GM21381 (cell line): ENCODE measurements around the gene UPK1A.
"Not testable (repeated sequence)": the region's sequence is repeated elsewhere in the genome, so short reads cannot be mapped to it uniquely, and the experiment has no call there.

Experiments
- ATAC-seq: cut with Tn5 transposase; IDR thresholded peaks from one replicate; pipeline ENCODE4 v1.9.1; 2021; ENCODE audit warnings: mild to moderate bottlenecking, moderate library complexity; ENCODE audit not compliant: unreplicated experiment

The UPK1A gene

DNA sequence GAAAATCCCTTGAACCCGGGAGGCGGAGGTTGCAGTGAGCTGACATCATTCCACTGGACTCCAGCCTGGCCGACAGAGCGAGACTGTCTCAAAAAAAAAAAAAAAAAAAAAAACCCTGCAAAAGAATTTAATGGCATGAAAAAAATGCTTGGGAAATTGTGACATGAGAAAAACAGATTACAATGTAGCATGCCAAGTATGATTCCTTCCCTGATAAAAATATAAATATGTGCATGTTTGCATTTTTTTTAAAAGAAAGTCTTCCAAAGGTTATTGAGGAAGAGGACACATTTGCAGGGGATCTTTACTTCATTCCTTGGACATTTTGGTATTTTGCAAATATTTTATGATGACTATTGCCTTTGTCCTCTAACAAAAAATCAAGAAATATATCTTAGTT lies 23.5 kb downstream of the UPK1A start:
- no peak for ATAC-seq

DNA sequence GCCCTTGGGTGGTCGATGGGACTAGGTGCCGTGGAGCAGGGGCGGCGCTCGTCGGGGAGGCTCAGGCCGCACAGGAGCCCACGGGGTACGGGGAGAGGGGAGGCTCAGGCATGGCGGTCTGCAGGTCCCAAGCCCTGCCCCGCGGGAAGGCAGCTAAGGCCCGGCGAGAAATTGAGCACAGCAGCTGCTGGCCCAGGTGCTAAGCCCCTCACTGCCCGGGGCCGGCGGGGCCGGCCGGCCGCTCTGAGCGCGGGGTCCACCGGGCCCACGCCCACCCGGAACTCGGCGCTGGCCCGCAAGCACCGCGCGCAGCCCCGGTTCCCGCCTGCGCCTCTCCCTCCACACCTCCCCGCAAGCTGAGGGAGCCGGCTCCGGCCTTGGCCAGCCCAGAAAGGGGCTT lies 24.8 kb downstream of the UPK1A start:
- not testable (repeated sequence) for ATAC-seq

DNA sequence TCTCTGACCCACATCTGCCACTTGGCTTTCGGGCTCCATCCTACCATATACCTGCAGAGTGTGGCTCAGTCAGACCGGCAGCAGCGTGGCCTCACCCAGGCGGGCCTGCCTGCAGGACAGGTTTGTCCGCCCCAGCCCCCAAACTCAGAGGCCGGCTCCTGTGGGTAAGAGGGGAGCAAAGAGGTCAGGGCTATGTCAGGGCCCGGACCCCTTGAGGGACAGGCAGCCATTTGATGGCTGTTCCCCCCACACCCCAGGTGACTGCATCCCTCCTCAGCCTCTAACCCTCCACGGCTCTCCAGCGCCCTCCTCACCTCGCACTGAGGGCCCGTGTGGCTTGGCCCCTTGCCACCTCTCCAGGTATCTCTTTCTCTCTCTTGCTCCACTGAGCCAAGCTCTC lies 25.7 kb downstream of the UPK1A start:
- ATAC-seq: no peak

DNA sequence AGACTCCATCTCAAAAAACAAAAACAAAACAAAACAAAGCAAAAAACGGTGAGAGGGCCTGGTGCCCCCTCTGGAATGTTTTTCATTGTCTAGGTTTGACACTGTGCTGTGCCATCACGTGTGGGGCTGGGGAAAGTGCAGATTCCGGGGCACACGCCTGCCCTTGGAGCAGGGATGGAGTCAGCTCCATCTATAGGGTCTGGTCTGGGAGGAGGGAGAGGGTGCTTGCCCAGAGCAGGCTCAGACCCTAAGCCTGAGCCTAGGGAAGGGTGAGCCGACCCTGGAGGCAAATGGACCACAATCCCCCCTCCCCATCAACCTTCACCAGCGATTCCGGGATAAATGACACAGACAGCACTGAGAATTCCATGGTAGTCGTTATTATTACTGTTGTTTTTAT lies 27.1 kb downstream of the UPK1A start:
- ATAC-seq: peak; percentile 11

DNA sequence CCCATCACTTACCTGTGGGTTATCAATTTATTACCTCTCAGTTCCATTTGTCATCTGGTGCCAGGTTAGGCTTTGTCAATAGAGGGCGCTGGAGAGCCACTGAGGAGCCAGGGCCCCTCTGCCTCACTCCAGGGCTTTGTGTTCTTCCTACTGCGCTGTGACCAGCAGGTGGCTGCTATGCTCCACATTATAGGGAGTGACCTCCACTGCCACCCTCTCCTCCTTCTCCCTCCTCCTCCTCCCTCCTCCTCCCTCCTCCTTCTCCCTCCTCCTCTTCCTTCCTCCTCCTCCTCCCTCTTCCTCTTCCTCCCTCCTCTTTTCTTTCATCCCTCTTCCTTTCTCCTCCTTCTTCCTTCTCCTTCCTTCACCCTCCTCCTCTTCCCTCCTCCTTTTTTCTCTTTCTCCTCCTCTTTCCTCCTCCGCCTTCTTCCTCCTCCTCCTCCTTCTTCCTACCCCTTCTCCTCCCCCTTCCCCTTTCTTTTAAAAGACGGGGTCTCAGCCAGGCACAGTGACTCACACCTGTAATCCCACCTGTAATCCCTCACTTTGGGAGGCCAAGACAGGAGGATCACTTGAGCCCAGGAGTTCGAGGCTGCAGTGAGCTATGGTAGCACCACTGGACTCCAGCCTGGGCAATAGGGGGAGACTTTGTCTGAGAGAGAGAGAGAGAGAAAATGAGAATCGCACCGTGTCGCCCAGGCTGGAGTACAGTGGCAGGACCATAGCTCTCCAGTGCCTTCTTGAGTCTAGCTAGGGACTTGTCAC lies 27.7 kb downstream of the UPK1A start:
- peak; percentile 71 for ATAC-seq

DNA sequence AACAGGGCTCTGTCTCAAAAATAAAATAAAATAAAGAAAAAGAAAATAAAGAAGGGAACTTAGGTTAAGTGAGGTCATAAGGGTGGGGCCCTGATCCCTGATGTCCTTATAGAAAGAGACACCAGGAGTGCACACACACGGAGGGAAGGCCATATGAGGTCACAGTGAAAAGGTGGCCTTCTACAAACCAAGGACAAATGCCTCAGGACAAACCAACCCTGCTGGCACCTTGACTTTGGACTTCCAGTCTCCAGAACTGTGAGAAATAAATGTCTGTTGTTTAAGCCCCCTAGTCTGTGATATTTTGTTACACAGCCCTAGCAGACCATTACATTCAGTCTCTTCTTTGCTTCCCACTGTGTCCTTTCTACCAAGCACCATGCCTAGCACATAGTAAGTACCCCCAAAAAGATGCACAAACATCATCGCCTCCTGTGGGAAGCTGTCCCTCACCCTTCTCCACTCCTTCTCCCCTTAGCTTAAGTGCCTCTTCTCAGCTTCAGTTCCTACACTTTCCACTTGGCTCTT lies 29.6 kb downstream of the UPK1A start:
- no peak for ATAC-seq

DNA sequence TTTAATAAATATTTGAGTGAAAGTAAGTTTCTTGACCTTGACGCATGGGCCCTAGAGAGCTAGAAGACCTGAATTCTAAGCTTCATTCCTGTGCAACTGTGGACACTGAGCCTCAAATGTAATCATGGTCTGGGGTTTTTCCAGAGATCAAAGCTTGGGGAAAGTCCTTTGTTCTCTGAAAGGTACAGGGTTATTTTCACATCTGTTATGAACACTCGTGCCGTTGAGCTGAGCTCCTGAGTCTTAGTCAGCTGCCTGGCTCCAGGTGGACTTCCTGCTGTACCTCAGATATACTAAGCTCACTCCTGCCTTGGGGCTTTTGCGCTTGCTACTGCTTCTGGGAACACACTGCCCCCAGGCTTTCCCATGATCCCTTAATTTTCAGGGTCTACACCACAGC lies 30.5 kb downstream of the UPK1A start:
- no peak for ATAC-seq

DNA sequence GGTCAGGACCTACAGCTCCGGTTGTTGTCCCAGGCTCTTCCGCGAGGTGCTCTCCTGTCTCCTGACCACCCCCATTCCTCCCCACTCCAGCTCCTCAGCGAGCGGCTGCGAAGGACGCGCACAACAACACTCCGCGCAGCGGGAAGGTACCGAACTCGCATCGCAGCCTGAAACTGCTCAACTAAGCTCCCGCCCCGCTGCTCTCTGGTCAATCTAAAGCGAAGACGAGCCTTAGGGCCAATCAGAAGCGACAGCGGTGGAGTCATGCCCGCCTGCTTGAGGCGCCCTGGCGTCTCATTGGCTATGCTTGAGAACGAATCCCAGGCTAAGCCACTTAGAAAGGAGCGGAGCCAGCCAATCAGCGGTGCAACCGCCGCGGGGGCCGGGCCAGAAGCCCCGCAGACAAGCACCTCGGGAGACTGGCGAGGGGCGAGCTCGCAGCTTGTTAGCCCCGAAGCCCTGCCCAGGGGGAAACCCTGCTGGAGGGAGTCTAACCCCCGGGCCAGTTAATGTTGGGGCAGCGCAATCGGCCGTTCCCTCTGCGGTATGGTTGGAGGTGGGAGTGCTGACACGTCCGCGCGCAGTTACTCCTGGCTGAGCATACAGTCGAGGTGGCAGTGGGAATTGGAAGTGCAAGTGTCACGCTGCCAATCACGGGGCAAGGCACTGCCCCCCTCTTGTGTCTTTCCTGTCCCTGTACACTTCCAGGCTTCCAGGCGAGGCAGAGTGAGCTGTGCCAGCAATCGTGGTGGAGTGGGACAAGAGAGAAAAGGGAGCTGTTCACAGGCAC lies 36.1 kb downstream of the UPK1A start:
- peak; percentile 96 for ATAC-seq

DNA sequence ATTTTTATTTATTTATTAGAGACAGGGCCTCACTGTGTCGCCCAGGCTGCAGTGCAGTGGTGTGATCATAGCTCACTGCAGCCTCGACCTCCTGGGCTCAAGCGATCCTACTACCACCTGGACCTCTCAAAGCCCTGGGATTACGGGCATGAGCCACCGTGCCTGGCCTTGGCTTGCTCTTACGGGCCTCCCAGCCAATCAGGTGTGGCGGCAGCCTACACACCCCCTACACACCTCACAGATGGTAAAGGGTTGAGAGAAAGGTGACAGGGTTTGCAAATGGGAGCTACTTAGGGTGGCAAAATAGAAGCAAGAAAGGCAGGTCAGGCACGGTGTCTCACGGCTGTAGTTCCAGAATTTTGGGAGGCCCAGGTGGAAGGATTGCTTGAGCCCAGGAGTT lies 37.0 kb downstream of the UPK1A start:
- no peak for ATAC-seq

DNA sequence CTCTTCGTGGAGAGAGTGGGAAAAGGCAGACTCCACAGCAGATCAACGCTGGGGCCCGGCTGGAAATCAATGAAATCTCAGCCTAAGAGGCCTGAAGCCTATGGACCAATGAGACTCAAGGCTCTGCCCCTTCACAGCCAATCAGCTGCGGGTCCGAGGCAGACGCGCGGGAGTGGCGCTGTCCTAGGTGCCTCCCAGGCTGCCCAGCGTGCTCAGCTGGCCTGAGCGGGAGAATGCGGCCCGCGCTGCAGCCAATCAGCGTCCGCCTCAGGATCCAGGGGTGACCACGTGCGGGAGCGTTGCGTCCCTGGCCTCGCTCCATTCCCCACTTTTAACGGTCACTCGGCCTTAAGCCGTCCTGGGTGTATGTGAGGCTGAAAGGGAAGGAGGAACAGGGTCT lies 37.9 kb downstream of the UPK1A start, which contains the start of gene ZBTB32:
TSS of gene ZBTB32 (plus strand) at position 341 of the 400 bp plus-strand sequence. CDS start 10,069 bp downstream, outside the sequence.
- ATAC-seq: no peak

DNA sequence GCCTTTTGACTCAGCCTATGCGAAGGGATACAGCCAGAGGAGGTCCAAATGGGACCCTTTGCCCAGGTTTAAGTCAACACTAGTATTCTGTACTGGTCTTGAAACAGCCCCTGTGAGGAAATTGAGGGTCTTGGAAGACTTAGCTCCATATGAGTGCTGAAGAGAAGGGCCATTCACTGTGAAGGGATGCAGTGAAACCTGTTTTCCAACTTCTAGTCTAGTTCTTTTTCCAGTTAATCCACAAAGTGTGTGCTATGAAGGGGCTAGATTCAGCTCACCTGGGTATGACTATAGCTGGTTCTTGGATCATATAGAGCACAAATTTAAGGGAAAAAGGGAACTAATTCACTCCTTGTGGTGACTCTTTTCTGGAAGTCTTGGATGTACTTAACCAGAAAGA lies 42.1 kb downstream of the UPK1A start:
- no peak for ATAC-seq

DNA sequence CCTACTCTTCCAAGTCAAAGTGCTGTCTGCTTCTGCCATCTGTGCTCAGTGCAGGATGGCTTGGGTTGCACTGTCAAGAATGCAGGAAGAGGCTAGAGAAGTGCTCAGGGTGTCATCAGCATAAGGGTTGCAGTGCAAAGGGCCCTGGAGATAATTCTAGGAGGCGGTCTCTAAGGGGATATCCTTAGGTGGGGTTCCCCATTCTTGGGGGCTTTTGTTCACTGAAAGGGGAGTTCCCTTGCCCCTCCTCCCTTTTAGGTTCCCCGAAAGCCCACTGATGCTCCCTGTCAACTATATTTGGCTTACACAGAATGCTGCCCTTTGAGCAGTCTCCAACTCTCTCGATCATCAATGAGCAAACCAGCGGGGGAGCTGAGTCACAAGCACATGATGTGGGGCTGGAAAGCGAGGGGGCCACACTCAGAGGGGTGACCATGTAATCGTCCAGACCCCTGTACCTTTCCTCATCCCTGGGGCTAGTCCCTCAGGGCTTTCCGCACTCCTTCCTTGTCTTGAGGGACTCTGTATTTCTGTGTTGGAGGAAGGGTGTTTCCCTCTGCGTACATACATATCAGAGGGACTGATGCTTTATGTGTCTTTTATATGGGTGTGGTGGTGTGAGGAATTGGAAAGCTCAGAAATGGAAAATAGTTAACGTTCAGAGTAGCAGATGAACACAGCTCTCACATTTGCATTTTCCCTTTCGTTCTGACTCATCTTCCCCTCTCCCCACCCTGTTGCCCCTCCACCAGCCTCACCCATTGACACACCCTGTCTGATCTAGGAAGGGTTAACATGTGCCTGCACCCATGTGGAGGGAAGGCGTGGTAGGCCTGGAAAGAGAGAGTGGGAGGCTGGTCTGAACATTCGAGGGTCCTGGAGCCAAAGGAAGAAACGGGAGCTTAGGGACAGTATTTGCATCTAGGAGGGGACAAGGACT lies 44.7 kb downstream of the UPK1A start:
- peak; percentile 23 for ATAC-seq

DNA sequence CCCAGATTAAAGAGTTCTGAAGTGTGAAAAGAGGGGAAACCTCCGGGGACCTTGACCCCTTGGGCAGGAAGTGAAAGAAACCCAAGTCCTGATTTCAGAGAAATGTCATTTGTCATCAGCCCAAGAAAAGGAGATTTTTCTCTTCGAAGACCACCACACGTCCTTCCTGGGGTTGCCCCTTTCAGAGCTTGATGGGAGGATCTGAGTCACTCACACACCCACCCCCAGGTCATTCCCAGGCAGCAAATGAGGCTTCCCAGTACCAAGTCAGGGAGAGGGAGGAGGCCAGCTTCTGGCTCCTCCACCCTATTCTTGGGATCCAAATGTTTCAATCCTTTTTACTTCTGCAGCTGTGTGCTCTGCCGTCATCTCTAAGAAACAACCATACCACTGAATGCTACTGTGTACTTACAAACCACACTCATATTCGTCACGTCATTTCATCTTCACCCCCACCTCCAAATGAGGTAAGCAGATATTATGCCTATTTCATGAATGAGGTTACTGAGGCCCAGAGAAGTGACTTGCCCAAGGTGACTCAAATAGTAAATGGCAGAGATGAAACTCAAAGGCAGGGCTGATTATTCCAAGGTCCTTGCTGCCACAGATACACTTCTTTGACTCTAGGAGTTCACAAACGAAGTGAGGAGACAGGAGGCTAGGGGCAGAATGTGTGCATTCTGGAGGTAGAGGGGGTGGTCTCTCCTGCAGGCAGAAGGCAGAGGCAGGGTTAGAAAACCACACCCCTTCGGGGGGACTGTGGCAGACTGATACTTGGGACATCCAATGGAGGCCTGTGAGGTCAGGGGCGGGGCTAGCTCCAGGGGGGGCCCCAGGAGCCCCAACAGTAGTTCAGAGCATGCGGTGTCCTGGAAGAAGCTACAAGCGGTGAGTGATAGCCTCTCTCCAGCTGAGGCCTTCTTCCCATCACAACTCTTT lies 46.5 kb downstream of the UPK1A start:
- no peak for ATAC-seq

DNA sequence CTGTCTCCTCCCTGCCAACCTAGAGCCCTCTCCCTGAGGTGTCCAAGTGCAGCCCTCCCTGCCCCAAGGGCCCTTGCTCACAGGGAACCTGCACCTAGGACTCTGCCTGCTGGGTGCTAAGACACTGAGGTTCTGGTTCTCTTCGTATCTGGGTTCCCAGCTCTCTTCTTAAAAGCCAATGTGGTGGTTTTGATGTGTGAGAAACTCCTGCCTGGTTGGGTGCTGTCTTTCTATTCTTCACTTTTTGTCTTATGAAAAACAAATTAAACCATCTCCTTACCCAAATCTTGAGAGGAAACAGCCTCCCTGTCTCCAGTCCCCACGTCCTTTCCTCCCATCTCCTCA lies 47.2 kb downstream of the UPK1A start:
- ATAC-seq: no peak

DNA sequence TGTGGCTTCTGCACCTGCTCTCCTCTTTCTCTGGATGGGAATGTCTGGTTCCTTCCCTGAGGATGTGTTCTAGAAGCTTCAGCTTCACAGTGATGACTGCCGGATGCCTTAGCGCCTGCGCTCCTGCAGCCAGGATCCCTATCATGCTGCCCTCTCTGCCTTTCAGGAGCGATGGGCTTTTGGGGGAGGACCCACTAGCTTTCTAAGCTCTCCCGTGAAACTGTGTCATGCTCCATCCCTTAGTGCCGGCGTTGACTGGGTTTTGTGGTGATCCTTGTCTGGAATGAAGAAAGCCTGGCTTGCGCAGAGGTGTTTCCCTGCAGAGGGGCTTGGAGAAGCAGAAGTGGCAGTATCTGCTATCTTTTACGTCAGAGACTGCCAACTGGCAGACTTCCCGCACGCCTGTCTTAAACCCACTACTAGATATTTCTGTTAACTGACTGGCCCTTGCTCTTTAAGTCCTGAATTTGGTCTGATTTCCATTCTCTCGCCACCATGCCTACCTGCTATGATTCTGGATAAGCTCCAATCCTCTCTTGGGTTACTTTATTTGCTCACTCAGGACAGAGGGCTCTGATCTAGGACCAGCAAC lies 47.7 kb downstream of the UPK1A start:
- ATAC-seq: no peak

DNA sequence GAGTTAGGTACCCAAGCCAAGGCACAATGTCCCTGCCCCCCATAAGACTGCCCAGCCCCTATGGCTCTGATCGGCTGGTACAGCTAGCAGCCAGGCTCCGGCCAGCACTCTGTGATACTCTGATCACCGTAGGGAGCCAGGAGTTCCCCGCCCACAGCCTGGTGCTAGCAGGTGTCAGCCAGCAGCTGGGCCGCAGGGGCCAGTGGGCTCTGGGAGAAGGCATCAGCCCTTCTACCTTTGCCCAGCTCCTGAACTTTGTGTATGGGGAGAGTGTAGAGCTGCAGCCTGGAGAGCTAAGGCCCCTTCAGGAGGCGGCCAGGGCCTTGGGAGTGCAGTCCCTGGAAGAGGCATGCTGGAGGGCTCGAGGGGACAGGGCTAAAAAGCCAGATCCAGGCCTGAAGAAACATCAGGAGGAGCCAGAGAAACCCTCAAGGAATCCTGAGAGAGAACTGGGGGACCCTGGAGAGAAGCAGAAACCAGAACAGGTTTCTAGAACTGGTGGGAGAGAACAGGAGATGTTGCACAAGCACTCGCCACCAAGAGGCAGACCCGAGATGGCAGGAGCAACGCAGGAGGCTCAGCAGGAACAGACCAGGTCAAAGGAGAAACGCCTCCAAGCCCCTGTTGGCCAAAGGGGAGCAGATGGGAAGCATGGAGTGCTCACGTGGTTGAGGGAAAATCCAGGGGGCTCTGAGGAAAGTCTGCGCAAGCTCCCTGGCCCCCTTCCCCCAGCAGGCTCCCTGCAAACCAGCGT lies 48.5 kb downstream of the UPK1A start:
- ATAC-seq: no peak

DNA sequence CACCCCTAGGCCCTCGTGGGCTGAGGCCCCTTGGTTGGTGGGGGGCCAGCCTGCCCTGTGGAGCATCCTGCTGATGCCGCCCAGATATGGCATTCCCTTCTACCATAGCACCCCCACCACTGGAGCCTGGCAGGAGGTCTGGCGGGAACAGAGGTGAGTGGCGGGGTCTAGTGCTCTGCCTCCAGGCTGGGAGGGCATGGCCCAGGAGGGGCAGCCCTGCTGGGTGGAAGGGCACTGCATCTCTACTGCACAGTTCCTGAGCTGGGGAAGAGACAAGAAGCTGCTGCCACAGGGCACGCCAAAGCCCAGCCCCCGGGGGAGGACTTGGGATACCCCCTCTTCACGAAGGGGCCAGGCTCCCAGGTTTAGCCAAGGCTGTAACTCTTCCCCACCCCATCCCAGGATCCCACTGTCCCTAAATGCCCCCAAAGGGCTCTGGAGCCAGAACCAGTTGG lies 49.1 kb downstream of the UPK1A start:
- no peak for ATAC-seq

DNA sequence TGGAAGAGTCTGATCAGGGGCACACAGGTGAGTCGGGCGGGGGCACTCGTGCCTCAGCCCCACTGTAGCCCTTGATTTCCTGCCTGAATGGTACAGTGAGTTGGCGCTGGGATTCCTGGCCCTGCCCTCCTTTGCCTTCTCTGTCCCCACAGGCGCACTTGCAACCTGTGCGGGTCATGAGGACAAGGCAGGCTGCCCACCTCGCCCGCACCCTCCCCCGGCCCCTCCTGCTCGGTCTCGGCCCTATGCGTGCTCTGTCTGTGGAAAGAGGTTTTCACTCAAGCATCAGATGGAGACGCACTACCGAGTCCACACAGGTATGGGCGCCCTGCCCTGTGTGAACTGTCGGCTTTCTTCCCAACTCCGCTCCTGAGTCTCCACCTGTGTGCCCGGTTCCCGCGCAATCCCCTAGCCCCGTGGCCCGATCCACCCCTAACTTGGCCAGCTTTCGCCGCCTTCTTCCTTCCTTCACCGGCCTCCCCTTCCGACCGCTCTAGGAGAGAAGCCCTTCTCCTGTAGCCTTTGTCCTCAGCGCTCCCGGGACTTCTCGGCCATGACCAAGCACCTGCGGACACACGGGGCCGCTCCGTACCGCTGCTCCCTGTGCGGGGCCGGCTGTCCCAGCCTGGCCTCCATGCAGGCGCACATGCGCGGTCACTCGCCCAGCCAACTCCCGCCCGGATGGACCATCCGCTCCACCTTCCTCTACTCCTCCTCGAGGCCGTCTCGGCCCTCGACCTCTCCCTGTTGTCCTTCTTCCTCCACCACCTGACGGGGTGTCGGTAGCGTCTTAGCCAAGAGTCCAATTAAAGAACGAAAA lies 49.9 kb downstream of the UPK1A start:
- no peak for ATAC-seq
